Lower leg skin (tissue), 3 donors: ENCODE measurements around the gene RBPJ.

Experiments
- POLR2A ChIP-seq, 2 donors: fragments of 450-650 bp; IDR thresholded peaks; one replicate each; pipeline ENCODE4 v1.6.1; 2016 to 2017; ENCODE audit warnings: antibody characterized with exemption in 2 of 2, mild to moderate bottlenecking in 1 of 2, moderate library complexity in 1 of 2
- TF ChIP-seq, protein P1 (sequence below), 3 donors: fragments of 450-650 bp; IDR thresholded peaks; one replicate each; pipeline ENCODE4 v1.5.1; 2016; ENCODE audit warnings: antibody characterized with exemption in 3 of 3, mild to moderate bottlenecking in 3 of 3, moderate library complexity in 2 of 3

DNA sequence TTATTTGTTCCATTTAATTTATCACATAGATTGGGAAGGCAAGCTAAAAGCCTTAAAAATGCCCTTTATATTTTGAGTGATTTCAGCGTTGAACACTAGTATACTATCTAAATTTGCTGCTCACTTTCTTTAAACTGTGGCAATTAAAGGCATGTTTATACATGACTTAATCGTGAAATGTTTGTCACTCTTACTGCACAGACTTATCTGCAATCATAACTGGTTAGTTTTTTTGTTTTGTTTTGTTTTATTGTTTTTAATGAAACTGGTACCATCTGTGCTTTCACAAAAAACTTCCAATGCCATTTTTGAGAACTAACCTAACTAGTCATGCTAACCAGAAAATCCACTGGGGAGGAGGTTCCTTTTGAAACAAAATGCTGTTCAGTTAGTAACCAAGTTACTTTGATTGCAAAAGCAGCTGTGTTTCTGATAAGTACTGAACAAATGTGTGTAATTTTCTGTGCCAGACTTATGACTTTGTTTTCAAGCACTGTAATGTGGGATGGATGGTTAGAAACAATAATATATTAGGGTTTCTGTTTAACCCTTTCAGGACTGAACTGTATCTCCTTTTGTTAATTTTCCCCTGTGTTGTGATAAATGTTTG is 113.3 kb downstream of the RBPJ start:
- TF ChIP-seq, protein P1, sequence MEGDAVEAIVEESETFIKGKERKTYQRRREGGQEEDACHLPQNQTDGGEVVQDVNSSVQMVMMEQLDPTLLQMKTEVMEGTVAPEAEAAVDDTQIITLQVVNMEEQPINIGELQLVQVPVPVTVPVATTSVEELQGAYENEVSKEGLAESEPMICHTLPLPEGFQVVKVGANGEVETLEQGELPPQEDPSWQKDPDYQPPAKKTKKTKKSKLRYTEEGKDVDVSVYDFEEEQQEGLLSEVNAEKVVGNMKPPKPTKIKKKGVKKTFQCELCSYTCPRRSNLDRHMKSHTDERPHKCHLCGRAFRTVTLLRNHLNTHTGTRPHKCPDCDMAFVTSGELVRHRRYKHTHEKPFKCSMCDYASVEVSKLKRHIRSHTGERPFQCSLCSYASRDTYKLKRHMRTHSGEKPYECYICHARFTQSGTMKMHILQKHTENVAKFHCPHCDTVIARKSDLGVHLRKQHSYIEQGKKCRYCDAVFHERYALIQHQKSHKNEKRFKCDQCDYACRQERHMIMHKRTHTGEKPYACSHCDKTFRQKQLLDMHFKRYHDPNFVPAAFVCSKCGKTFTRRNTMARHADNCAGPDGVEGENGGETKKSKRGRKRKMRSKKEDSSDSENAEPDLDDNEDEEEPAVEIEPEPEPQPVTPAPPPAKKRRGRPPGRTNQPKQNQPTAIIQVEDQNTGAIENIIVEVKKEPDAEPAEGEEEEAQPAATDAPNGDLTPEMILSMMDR (IDR thresholded peaks at IDR 0.05) = no peak
- no peak for TF ChIP-seq POLR2A (IDR thresholded peaks at IDR 0.05)
